Measurements from ENCODE around the gene CEMIP.

DNA sequence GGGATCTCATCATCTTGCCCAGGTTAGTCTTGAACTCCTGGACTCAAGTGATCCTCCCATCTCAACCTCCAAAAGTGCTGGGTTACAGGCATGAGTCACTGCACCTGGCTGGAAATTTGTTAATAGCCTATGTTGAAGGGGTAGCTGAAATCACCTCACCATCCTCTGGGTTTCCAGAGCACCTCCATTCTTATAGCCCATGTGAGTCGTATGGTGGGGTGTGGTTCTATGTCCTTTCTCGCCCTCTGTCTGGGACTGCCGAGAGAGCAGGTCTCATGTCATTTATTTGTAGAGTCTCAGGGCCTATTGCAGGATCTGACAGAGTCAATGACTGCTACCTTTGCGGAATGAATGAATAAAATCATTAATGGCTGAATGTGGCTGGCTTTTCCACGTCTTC is 20.9 kb downstream of the CEMIP start:
- TF ChIP-seq, protein P1, sequence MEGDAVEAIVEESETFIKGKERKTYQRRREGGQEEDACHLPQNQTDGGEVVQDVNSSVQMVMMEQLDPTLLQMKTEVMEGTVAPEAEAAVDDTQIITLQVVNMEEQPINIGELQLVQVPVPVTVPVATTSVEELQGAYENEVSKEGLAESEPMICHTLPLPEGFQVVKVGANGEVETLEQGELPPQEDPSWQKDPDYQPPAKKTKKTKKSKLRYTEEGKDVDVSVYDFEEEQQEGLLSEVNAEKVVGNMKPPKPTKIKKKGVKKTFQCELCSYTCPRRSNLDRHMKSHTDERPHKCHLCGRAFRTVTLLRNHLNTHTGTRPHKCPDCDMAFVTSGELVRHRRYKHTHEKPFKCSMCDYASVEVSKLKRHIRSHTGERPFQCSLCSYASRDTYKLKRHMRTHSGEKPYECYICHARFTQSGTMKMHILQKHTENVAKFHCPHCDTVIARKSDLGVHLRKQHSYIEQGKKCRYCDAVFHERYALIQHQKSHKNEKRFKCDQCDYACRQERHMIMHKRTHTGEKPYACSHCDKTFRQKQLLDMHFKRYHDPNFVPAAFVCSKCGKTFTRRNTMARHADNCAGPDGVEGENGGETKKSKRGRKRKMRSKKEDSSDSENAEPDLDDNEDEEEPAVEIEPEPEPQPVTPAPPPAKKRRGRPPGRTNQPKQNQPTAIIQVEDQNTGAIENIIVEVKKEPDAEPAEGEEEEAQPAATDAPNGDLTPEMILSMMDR (IDR thresholded peaks at IDR 0.05; ENCODE audit: insufficient read depth, low read length): no peak
- no peak for TF ChIP-seq POLR2AphosphoS5 (IDR thresholded peaks at IDR 0.05; ENCODE audit: low read depth)
- TF ChIP-seq REST (IDR thresholded peaks at IDR 0.05; ENCODE audit: insufficient replicate concordance, low read depth): no peak

Measured in HL-60 (cell line).